ENCODE measurements around the gene TBC1D12. TPM values are rescaled to one million over a fixed set of nuclear protein-coding genes. Genes with fewer than 3 reads are reported as not detected.
A peak's percentile ranks its signal among the peaks of the same experiment; 100 is the strongest.
"Not testable (repeated sequence)": the region's sequence is repeated elsewhere in the genome, so short reads cannot be mapped to it uniquely, and the experiment has no call there.

The TBC1D12 gene
- total RNA-seq, 2 donors from 2014 or later, result 1.9 to 2.3 TPM

DNA sequence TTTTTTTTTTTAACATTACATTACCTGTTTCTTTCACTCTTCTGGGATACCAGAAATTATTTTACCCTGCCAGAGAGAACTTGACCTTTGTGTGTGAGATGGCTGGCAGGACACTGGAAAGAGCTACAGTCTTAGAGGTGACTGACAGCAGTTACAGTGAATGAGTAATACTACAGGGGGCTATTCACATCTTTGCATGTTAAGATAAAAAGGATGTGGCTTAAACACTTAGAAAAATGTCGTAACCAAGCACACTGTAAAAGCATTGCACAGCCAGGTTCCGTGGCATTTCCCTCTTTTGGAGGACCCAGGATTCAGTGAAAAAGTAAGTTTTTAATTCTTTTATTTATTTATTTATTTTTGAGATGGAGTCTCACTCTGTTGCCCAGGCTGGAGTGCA lies 18.8 kb upstream of the TBC1D12 start:
- Mint-ChIP-seq H3K4me3 (no peak overlapping the region), H3K27me3 (ENCODE audit: low read depth) (peaks cover 18% of the 10 kb centered on the region), H3K36me3 (ENCODE audit: insufficient read depth in 2 of 2) (no peaks in the 10 kb centered on the region), H3K27ac (no peak overlapping the region), H3K9me3 (no peaks in the 10 kb centered on the region), H3K4me1 (ENCODE audit: low read depth) (no peaks in the 10 kb centered on the region)
- ATAC-seq (replicated peaks in 1 of 2) (no peak), DNase-seq (no peak)

DNA sequence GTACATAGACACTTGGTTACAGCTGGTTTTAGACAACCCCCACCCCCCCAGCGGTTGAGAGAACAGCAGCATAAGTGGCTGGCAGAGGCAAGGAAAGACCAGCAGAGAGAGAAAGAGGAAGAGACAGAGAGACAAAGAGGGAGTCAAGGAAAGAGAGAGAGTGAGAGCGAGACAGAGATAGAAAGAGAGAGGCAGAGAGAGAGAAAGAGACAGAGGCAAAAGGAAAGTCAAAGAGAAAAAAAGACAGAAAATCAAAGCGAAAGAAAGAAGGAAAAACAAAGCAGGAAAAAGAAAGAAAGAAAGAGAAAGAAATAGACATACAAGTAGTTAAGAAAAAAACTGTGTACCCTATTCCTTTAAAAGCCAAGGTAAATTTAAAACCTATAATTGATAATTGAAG lies 16.6 kb upstream of the TBC1D12 start:
- ATAC-seq (replicated peaks in 1 of 2); H3K4me1 Mint-ChIP-seq (ENCODE audit: low read depth): not testable (repeated sequence)

DNA sequence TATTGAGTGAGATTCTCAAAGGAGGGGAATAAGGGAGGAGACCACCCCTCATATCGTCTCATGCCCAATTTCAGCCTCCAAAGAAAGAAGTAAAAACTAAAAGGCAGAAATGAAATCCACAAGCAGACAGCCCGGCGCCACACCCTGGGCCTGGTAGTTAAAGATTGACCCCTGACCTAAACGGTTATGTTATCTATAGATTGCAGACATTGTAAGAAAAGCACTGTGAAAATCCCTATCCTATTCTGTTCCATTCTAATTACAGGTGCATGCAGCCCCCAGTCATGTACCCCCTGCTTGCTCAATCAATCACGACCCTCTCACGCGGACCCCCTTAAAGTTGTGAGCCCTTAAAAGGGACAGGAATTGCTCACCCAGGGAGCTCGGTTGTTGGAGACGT lies 10.2 kb upstream of the TBC1D12 start:
- not testable (repeated sequence) for DNase-seq; ATAC-seq (replicated peaks in 1 of 2); H3K36me3 Mint-ChIP-seq (ENCODE audit: insufficient read depth in 2 of 2); H3K27ac Mint-ChIP-seq; H3K4me3 Mint-ChIP-seq; H3K27me3 Mint-ChIP-seq (ENCODE audit: low read depth); H3K4me1 Mint-ChIP-seq (ENCODE audit: low read depth); H3K9me3 Mint-ChIP-seq

More for the DNA sequence above, 16.6 kb upstream of the TBC1D12 start:
- H3K4me3 Mint-ChIP-seq; H3K9me3 Mint-ChIP-seq; DNase-seq; H3K36me3 Mint-ChIP-seq (ENCODE audit: insufficient read depth in 2 of 2); H3K27ac Mint-ChIP-seq: not testable (repeated sequence)
- peaks cover 10% of the 10 kb centered on the region for H3K27me3 Mint-ChIP-seq (ENCODE audit: low read depth)

DNA sequence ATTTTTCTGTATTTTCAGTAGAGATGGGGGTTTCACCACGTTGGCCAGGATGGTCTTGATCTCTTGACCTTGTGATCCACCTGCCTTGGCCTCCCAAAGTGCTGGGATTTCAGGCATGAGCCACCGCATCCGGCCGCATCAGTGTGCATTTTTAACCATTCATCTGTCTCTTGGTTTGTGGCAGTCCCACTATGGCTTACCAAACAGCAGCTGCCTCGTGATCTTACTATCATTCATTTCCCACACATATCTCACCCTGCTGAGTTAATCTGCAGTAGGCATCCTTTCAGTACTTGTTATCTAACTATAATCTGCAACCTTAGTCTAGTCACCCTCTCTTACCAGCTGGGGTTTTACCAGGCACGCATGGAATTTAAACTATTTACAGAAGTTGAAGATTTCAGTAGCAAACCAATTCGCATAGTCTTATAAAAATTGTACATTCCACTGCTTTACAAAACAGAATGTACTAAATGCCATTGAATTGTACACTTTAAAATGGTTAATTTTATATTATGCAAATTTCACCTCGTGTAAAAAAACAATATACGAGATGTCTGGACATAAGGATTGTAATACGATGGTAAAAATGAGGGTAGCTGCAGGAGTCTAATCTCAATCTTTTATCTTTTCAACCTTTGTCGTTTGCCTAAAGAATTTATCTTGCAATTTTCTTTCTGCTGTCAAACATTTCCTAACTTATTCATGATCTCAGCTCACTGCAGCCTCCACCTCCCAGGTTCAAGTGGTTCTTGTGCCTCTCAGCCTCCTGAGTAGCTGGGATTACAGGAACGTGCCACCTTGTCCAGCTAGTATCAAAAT lies 4.6 kb upstream of the TBC1D12 start:
- Mint-ChIP-seq H3K4me1 (ENCODE audit: low read depth) (no peaks in the 10 kb centered on the region), H3K9me3 (no peaks in the 10 kb centered on the region), H3K27ac (no peak overlapping the region), H3K36me3 (ENCODE audit: insufficient read depth in 2 of 2) (peaks cover 2 to 3% of the 10 kb centered on the region in 2 donors), H3K4me3 (no peak overlapping the region), H3K27me3 (ENCODE audit: low read depth) (peaks cover 34% of the 10 kb centered on the region)
- DNase-seq (no peak), ATAC-seq (replicated peaks in 1 of 2) (no peak)

DNA sequence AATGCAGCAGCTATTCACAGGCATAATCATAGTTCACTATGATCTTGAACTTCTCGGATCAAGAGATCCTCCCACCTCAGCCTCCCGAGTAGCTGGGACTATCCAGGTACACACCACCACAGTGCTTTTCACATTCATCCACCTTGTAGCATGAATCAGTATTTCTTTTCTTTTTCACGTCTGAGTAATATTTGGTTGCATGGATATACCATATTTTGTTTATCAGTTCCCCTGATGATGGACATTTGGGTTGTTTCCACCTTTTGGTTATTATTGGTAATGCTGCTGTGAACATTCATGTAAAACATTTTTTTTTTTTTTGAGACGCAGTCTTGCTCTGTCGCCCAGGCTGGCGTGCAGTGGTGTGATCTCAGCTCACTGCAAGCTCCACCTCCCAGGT lies 3.6 kb upstream of the TBC1D12 start:
- Mint-ChIP-seq H3K4me3 (no peak overlapping the region), H3K36me3 (ENCODE audit: insufficient read depth in 2 of 2) (peaks cover 2 to 3% of the 10 kb centered on the region in 2 donors), H3K27me3 (ENCODE audit: low read depth) (peaks cover 34% of the 10 kb centered on the region), H3K27ac (no peak overlapping the region), H3K4me1 (ENCODE audit: low read depth) (no peaks in the 10 kb centered on the region), H3K9me3 (no peaks in the 10 kb centered on the region)
- no peak for DNase-seq
- no peak for ATAC-seq (replicated peaks in 1 of 2)

DNA sequence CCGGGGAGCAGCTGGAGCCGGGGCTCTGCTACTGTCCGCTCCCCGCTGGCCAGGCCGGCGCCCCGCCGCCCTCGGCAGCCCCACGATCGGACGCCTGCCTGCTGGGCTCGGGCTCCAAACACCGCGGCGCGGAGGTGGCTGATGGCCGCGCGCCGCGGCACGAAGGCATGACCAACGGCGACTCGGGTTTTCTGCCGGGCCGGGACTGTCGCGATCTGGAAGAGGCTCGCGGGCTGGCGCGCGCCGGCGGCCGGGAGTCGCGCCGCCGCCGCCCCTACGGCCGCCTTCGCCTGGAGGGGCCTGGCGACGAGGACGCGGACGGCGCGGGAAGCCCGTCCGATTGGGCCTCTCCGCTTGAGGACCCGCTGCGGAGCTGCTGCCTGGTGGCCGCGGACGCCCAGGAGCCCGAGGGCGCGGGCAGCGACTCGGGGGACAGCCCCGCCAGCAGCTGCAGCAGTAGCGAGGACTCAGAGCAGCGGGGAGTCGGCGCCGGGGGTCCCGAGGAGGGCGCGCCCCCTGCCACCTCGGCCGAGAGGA lies 570 bp downstream of the TBC1D12 start:
- DNase-seq (peak in 1 of 2 donors; percentile 33), ATAC-seq (replicated peaks in 1 of 2) (peak; percentile 42 to 56)
- H3K4me3 Mint-ChIP-seq, result peak overlapping the region; percentile 80 to 89

DNA sequence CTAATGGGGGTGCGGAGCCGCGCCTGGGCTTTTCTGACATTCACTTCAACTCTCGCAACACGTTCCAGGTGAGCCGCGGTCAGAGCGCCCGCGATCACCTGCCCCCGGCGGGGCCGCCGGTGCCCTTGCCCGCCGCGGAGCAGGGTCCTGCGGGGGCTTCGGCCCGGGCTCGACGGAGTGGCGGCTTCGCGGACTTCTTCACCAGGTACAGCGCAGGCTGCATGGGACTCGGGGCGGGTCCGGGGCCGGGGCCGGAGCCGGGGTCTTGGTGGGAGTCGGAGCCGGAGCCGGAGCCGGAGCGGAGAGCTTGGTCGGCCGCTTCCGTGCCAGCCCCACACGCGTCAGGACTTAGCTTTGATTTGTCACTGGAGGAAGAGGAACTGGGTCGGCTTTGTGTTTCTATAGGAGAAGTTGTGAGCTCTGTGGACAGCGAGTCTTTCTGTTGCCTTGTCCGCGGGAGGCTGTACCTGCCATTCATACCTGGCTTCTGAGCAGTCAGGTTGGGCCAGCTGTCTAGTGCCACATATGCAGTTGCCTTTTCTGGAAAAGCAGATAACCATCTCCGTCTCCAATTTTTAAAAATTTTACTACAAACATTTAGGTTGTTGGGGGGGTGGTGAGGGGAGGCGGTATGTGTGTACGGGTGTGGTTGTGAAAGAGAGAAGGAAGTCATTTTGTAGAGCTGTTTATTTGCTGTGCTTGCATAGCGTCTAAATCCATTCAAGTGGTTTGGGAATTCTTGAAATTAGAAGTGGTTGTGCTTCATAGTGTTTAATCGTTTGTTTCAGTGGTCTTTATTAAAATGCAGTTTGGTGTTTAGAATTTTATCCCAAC lies 1.3 kb downstream of the TBC1D12 start:
- Mint-ChIP-seq H3K9me3 (no peaks in the 10 kb centered on the region), H3K27me3 (ENCODE audit: low read depth) (peaks cover 59% of the 10 kb centered on the region), H3K36me3 (ENCODE audit: insufficient read depth in 2 of 2) (peaks cover 2 to 3% of the 10 kb centered on the region in 2 donors), H3K27ac (no peak overlapping the region), H3K4me3 (peak overlapping the region; percentile 80 to 89), H3K4me1 (ENCODE audit: low read depth) (no peaks in the 10 kb centered on the region)
- ATAC-seq (replicated peaks in 1 of 2) (peak; percentile 51 to 52), DNase-seq (peak; percentile 29 to 30)

More for the DNA sequence above, 570 bp downstream of the TBC1D12 start:
- Mint-ChIP-seq H3K9me3 (no peaks in the 10 kb centered on the region), H3K27me3 (ENCODE audit: low read depth) (peaks cover 59% of the 10 kb centered on the region), H3K36me3 (ENCODE audit: insufficient read depth in 2 of 2) (peaks cover 2 to 3% of the 10 kb centered on the region in 2 donors), H3K27ac (no peak overlapping the region), H3K4me1 (ENCODE audit: low read depth) (no peaks in the 10 kb centered on the region)

DNA sequence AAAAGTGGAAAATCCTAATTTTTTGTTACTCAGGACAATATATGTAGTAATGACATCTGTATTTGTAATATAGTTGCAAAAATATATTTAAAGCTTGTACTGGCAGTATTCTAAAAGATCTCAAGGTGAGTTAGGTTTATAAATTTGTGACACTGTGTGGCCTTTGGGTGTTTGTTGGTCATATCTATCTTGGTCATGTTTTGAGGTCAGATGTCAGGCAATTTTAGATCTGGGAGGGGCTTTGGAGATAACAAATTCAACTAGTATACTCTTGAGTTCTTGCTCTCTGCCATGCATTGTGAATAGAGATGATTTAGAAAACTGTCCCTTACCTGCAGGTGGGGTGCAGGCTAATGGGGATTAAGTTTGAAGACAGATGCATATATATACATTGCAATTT lies 3.1 kb downstream of the TBC1D12 start:
- peaks cover 63% of the 10 kb centered on the region for H3K27me3 Mint-ChIP-seq (ENCODE audit: low read depth)
- ATAC-seq (replicated peaks in 1 of 2) (no peak), DNase-seq (no peak)
- H3K36me3 Mint-ChIP-seq (ENCODE audit: insufficient read depth in 2 of 2), result peaks cover 2 to 3% of the 10 kb centered on the region in 2 donors
- H3K27ac Mint-ChIP-seq, result no peak overlapping the region
- H3K9me3 Mint-ChIP-seq, result no peaks in the 10 kb centered on the region
- no peak overlapping the region for H3K4me3 Mint-ChIP-seq
- no peaks in the 10 kb centered on the region for H3K4me1 Mint-ChIP-seq (ENCODE audit: low read depth)

DNA sequence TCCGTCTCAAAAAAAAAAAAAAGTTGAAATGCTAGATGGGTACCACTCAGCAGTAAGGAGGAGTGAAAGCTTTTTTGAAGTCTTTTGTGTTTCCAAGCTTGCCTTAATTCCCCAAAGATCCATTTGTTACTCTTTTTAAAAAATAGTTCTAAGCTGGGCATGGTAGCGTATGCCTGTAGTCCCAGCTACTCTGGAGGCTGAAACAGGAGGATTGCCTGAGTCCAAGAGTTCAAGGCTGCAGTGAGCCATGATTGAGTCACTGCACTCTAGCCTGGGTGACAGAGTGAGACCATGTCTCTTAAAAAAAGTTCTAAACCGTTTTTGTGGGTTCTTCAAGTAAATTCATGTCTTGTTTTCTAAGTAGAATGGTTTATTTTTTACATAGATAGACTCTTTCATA lies 5.3 kb downstream of the TBC1D12 start:
- no peaks in the 10 kb centered on the region for H3K9me3 Mint-ChIP-seq
- no peaks in the 10 kb centered on the region for H3K36me3 Mint-ChIP-seq (ENCODE audit: insufficient read depth in 2 of 2)
- H3K27me3 Mint-ChIP-seq (ENCODE audit: low read depth), result peaks cover 54% of the 10 kb centered on the region
- no peak for DNase-seq
- no peaks in the 10 kb centered on the region for H3K4me1 Mint-ChIP-seq (ENCODE audit: low read depth)
- H3K27ac Mint-ChIP-seq, result no peak overlapping the region
- no peak for ATAC-seq (replicated peaks in 1 of 2)
- no peak overlapping the region for H3K4me3 Mint-ChIP-seq

DNA sequence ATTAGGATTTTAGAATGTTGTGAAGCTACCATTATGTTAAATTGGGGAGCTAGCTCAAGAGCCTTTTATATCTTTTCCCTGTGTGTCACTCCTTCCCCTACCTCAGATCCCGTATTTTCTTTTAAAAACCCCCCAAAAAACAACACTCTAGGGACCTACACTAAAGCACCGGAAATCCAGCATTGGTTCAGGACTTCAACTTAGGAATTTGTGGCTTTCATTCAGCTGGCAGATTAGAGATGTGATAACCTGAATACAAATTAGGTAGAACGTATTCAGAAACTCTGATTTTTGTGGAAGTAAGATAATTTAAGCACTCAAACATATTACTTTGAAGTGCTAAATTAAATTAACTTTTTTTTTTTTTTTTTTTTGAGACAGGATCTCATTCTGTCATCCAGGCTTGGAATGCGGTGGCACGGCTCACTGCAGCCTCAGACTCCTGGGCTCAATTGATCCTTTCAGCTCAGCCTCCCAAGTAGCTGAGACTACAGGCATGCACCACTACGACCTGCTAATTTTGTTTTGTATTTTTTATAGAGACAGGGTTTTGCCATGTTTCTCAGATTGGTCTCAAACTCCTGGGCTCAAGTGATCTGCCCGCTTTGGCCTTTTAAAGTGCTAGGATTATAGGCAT lies 6.8 kb downstream of the TBC1D12 start:
- Mint-ChIP-seq H3K27ac (no peak overlapping the region), H3K36me3 (ENCODE audit: insufficient read depth in 2 of 2) (no peaks in the 10 kb centered on the region), H3K4me3 (no peak overlapping the region), H3K27me3 (ENCODE audit: low read depth) (peaks cover 66% of the 10 kb centered on the region), H3K9me3 (no peaks in the 10 kb centered on the region), H3K4me1 (ENCODE audit: low read depth) (no peaks in the 10 kb centered on the region)
- no peak for ATAC-seq (replicated peaks in 1 of 2)
- DNase-seq, result no peak

DNA sequence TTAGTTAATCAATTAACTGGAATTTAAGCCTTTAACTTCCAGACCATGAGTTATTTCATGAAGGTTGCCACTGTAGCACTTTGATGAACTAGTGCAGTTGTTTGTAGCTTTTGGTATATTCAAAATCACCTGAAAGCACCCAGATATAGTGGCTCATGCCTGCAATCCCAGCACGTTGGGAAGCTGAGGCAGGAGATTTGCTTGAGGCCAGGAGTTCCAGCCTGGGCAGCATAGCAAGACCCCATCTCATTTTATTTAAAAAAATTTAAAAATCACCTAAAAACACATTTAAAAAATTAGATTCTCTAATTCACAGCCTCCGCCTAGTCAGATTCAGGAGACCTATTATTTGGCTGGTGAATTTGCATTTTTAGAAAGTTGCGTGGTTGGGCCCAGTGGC lies 9.0 kb downstream of the TBC1D12 start:
- H3K27ac Mint-ChIP-seq, result no peak overlapping the region
- peaks cover 55% of the 10 kb centered on the region for H3K27me3 Mint-ChIP-seq (ENCODE audit: low read depth)
- H3K4me3 Mint-ChIP-seq, result no peak overlapping the region
- no peaks in the 10 kb centered on the region for H3K9me3 Mint-ChIP-seq
- no peak for ATAC-seq (replicated peaks in 1 of 2)
- H3K4me1 Mint-ChIP-seq (ENCODE audit: low read depth), result no peaks in the 10 kb centered on the region
- DNase-seq, result no peak
- no peaks in the 10 kb centered on the region for H3K36me3 Mint-ChIP-seq (ENCODE audit: insufficient read depth in 2 of 2)

DNA sequence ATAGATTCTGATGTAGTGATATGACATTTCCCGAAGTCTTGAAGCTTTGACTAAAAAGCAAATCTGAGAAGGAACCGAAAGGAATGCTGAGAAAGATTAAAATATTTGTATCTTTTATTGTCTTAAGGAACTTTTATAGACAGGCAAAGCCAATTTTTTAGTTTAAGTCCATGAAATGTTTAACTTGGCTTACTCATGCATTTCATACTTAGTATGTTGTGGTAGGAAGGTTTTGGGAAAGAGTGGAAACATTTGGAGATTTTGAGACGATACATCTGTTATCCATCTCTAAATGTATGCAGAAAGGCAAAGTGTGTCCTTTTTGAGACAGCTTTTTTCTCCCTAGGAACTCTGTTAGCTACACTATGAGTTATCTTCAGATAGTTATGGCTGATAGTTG lies 10.1 kb downstream of the TBC1D12 start:
- Mint-ChIP-seq H3K4me1 (ENCODE audit: low read depth) (no peaks in the 10 kb centered on the region), H3K27ac (no peak overlapping the region), H3K9me3 (no peaks in the 10 kb centered on the region), H3K27me3 (ENCODE audit: low read depth) (peaks cover 56% of the 10 kb centered on the region), H3K4me3 (no peak overlapping the region), H3K36me3 (ENCODE audit: insufficient read depth in 2 of 2) (no peaks in the 10 kb centered on the region)
- no peak for ATAC-seq (replicated peaks in 1 of 2)
- DNase-seq, result no peak

DNA sequence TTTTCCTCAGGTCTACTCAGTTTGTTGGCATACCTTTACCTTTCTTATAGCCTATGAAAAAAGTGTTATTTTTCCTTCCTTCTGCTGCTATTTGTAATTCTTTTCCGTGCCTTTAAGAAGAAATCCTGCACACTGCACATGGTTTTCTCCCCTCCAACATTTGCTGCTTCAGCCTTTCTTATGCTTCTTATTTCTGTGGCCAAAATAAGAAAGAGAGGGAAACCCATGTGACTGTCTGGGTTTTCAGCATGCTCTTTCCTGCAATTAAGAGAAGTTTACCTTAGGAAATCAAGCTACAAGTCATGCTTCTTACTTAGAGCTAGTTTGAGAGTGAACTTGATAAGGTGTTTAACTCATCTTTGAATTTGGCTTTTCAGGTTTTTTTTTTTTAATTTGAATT lies 11.0 kb downstream of the TBC1D12 start:
- Mint-ChIP-seq H3K4me3 (no peak overlapping the region), H3K9me3 (no peaks in the 10 kb centered on the region), H3K27me3 (ENCODE audit: low read depth) (peaks cover 48% of the 10 kb centered on the region), H3K27ac (no peak overlapping the region), H3K4me1 (ENCODE audit: low read depth) (no peaks in the 10 kb centered on the region), H3K36me3 (ENCODE audit: insufficient read depth in 2 of 2) (no peaks in the 10 kb centered on the region)
- ATAC-seq (replicated peaks in 1 of 2), result no peak
- DNase-seq, result no peak
